ENCODE measurements around the gene TJP3.

- no peak for TF ChIP-seq CTCF (IDR thresholded peaks at IDR 0.05; ENCODE audit: low read depth, low read length)
- TF ChIP-seq POLR2A (IDR thresholded peaks at IDR 0.05; ENCODE audit: extremely low read depth, insufficient read length), result no peak
- TF ChIP-seq MAX (IDR thresholded peaks at IDR 0.05; ENCODE audit: low read depth, low read length), result 0 out of 2 replicates have a peak, but pooled peaks have one; percentile 11
These were observed 24.7 kb upstream of the TJP3 start for GRCh38 chr19:3683405-3684053.
